ENCODE results near the gene FMN1.
A peak's percentile ranks its signal among the peaks of the same experiment; 100 is the strongest.

FMN1 gene

GRCh38 chr15:33044598-33044997, 149.9 kb downstream of the FMN1 start:
- no peak for DNase-seq

GRCh38 chr15:33043636-33044035, 150.9 kb downstream of the FMN1 start:
- no peak for DNase-seq

- DNase-seq = no peak
Measured at GRCh38 chr15:33040496-33040895, 154.0 kb downstream of the FMN1 start.

GRCh38 chr15:33034588-33034987, 159.9 kb downstream of the FMN1 start:
- no peak for DNase-seq

- DNase-seq = no peak
Measured at GRCh38 chr15:33032053-33032452, 162.5 kb downstream of the FMN1 start.

- no peak for DNase-seq
Measured at GRCh38 chr15:33031324-33031821, 163.1 kb downstream of the FMN1 start.

GRCh38 chr15:33030315-33030714, 164.2 kb downstream of the FMN1 start:
- no peak for DNase-seq

- no peak for DNase-seq
Measured at GRCh38 chr15:33029109-33029652, 165.3 kb downstream of the FMN1 start.

GRCh38 chr15:33028495-33028894, 166.0 kb downstream of the FMN1 start:
- no peak for DNase-seq

- no peak for DNase-seq
Measured at GRCh38 chr15:33027306-33028035, 167.0 kb downstream of the FMN1 start.

GRCh38 chr15:33026614-33027013, 167.9 kb downstream of the FMN1 start:
- DNase-seq = no peak

GRCh38 chr15:33022629-33023028, 171.9 kb downstream of the FMN1 start:
- no peak for DNase-seq

GRCh38 chr15:33021806-33022389, 172.6 kb downstream of the FMN1 start:
- peak; percentile 71 for DNase-seq

GRCh38 chr15:33019354-33019981, 175.0 kb downstream of the FMN1 start:
- no peak for DNase-seq

- no peak for DNase-seq
Measured at GRCh38 chr15:33016405-33017024, 178.0 kb downstream of the FMN1 start.

- DNase-seq = no peak
Measured at GRCh38 chr15:33014586-33014985, 179.9 kb downstream of the FMN1 start.

GRCh38 chr15:33013827-33014445, 180.6 kb downstream of the FMN1 start:
- DNase-seq = no peak

GRCh38 chr15:33011976-33012375, 182.5 kb downstream of the FMN1 start:
- no peak for DNase-seq

GRCh38 chr15:33009603-33010002, 184.9 kb downstream of the FMN1 start:
- DNase-seq = no peak

- no peak for DNase-seq
Measured at GRCh38 chr15:33009026-33009425, 185.5 kb downstream of the FMN1 start.

- DNase-seq = no peak
Measured at GRCh38 chr15:33008284-33008995, 186.1 kb downstream of the FMN1 start.

GRCh38 chr15:33007303-33007855, 187.1 kb downstream of the FMN1 start:
- DNase-seq = no peak

Data from hematopoietic multipotent progenitor cell treated with erythropoietin and hydrocortisone succinate and interleukin-3 and kit ligand, for 4 days (in vitro differentiated cells).